ENCODE measurements around the gene RNF144B.

The RNF144B gene

DNA sequence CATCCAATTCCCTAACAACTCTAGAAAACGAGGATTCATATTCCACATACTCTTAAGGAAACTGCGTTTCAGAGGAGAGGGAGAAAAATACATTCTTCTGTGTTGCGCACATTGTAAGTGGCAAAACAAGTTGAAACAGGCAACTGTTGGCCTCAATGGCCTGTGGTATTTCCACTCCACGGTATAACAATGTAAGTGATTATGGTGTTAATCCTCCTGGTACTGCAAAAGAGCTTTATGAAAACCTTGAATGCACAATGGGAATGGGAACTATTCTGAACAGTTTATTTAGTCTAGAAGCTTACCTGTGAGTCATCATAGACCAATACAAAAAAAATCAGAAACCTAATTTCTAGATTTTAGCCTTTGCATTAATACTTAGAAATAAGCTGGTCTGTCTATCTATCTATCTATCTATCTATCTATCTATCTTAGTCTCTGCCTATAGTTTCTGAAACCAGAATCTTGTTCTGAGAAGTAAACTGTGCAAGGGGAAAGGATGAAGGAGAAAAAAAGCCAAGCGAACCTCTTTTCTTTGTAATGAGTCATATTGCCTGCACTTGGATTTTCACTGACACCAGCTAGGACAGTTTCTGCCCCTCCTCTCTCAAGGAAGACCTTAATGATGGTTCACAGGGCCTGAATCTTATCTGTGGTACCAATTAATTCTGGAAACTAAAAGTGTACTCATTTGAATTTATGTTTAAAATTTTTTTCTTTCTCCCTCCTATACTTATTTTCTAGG is 101.5 kb downstream of the RNF144B start:
- TF ChIP-seq, protein P1, sequence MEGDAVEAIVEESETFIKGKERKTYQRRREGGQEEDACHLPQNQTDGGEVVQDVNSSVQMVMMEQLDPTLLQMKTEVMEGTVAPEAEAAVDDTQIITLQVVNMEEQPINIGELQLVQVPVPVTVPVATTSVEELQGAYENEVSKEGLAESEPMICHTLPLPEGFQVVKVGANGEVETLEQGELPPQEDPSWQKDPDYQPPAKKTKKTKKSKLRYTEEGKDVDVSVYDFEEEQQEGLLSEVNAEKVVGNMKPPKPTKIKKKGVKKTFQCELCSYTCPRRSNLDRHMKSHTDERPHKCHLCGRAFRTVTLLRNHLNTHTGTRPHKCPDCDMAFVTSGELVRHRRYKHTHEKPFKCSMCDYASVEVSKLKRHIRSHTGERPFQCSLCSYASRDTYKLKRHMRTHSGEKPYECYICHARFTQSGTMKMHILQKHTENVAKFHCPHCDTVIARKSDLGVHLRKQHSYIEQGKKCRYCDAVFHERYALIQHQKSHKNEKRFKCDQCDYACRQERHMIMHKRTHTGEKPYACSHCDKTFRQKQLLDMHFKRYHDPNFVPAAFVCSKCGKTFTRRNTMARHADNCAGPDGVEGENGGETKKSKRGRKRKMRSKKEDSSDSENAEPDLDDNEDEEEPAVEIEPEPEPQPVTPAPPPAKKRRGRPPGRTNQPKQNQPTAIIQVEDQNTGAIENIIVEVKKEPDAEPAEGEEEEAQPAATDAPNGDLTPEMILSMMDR (conservative IDR thresholded peaks at IDR 0.05; ENCODE audit: low read depth, low read length), result no peak
- H3K4me3 ChIP-seq (ENCODE audit: low read depth, low read length), result no peak overlapping the region
- peak; percentile 34 for DNase-seq (ENCODE audit: low read depth)

DNA sequence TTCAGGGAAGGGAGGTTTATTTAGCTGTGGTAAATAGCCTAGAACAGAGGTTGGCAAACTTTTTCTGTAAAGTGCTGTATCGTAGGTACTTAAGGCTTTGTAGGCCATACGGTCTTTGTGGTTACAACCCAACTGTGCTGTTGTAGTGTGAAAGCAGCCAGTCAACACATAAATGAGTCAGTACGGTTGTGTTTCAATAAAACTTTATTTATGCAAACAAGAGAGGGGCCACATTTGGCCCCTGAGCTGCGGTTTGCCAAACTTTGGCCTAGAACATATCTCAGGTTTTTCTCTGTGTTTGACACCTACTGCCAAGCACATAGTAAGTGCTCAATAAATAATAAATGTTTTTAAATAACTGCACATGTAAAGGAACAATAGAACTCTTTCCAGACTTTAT is 102.2 kb downstream of the RNF144B start:
- no peak for DNase-seq (ENCODE audit: low read depth)
- TF ChIP-seq, protein P1 (conservative IDR thresholded peaks at IDR 0.05; ENCODE audit: low read depth, low read length), result no peak
- no peak overlapping the region for H3K4me3 ChIP-seq (ENCODE audit: low read depth, low read length)

DNA sequence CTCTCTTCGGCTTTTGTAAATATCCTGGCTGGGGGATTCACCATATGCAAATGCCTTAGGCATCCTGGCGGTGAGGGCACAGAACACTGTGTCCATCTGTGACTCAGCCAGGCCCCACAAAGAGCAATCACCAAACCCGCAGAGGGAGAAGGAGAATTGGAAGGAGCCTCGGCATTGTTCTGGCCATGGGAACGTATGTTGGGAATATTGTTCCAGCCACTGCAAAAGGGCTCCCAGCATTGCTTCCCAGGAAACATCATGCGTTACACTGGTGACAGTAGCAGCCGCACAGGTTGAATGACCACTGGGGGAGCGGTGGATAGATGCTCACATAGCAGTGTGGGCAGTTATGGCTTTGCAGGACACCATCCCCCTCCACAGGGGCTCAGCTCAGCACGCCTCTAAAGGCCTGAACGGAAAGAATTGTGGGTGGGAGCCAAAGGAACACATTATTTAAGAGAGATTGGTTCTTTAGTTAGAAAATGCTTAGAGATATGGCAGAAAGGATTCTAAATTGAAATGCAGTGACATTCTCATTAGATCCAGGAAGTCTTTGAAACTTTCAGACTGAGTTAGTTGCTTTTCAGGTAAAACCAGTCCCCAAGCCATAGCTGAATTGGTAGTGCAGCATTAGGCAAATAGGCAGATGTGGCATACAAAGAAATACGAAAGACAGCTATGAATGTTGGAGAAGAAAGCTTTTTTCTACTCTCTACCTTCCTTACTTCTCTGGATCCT is 104.3 kb downstream of the RNF144B start:
- DNase-seq (ENCODE audit: low read depth), result peak; percentile 10
- H3K4me3 ChIP-seq (ENCODE audit: low read depth, low read length), result no peak overlapping the region
- TF ChIP-seq, protein P1 (conservative IDR thresholded peaks at IDR 0.05; ENCODE audit: low read depth, low read length), result no peak

DNA sequence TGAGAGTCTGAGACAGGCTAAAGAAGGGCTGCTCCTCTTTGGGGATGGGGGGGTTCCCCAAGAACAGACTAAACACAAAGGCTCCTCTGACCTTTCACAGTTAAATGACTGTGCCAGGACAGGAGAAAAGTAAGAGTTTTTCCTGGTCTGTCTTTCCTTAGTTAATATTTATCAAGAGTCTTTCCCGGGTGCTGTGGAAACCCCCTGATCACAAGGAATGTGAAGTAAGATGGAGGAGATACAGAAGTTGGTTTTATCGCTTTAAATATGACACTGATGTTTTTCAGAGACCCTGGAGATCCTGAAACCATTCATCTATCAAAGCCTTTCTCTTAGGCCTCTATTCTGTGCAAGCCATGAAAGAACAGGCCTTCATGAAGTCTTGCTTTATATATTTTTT is 105.8 kb downstream of the RNF144B start:
- no peak overlapping the region for H3K4me3 ChIP-seq (ENCODE audit: low read depth, low read length)
- DNase-seq (ENCODE audit: low read depth), result no peak
- TF ChIP-seq, protein P1 (conservative IDR thresholded peaks at IDR 0.05; ENCODE audit: low read depth, low read length), result no peak

DNA sequence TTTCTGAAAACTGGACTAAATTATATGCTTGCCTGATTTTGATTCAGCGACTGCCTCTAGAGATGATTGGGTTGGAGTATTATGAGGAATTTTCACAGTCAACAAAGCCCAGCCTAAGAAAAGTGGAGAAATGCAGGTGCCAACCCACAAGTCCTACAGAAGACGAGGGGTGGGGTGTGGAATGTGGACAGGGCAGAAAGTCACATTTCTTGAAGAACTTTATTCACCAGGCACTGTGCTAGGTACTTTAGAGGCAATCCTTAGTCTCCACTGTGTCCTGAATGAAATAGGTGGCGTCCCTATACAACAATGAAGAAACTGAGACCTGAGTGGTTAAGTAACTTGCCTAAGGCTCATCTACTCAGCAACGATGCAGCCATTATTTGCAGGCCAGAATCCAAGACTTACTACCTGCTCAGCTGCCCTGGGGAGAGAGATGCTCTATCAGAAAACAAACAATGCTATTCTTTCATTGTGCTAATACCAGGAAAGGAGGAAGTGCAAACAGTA is 106.3 kb downstream of the RNF144B start:
- no peak overlapping the region for H3K4me3 ChIP-seq (ENCODE audit: low read depth, low read length)
- DNase-seq (ENCODE audit: low read depth), result no peak
- TF ChIP-seq, protein P1 (conservative IDR thresholded peaks at IDR 0.05; ENCODE audit: low read depth, low read length), result no peak

DNA sequence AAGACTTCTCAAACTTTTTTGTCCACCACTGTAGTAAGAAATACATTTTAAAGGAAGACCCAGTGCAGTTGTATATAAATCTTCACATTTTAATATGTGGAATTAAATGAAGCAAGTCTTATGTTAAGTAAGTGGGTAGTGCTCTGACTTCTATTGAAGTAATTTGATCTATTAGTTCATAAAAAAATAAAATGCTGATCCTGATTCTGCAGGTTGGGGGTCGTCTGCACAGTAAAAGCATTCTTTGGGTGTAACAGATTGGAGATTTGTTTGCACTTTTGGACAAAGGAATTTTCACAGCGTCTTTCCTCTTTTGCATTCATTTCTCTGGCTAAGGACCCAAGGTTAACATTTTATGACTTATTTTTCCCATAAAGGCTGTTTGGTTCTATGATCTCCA is 106.8 kb downstream of the RNF144B start:
- TF ChIP-seq, protein P1 (conservative IDR thresholded peaks at IDR 0.05; ENCODE audit: low read depth, low read length), result no peak

More for the DNA sequence above, 106.8 kb downstream of the RNF144B start:
- no peak overlapping the region for H3K4me3 ChIP-seq (ENCODE audit: low read depth, low read length)
- no peak for DNase-seq (ENCODE audit: low read depth)

All from choroid plexus epithelial cell (primary cell).